CD14-positive monocyte (primary cell): ENCODE data around the gene HRH2. TPM values are rescaled to one million over a fixed set of nuclear protein-coding genes. Genes with fewer than 3 reads are reported as not detected.

Source experiments
- DNase-seq, 3 donors: peaks; one replicate each; pipeline ENCODE4 v3.0.0-alpha.2; 2011 to 2022
- H2AFZ ChIP-seq: 2 replicates; pipeline ENCODE4 v1.6.0; 2012; ENCODE audit warnings: mild to moderate bottlenecking, low read depth, low read length, inconsistent platforms; ENCODE audit not compliant: insufficient read depth, poor library complexity, severe bottlenecking
- H3K27ac ChIP-seq, 2 donors: 1 replicate in 1 of 2; 2 replicates in 1 of 2; pipeline ENCODE4 v1.5.1; 2012 to 2013; ENCODE audit warnings: low read length in 2 of 2, control low read depth in 1 of 2, inconsistent platforms in 1 of 2, low read depth in 1 of 2, mild to moderate bottlenecking in 1 of 2
- H3K27me3 ChIP-seq, 2 donors: one replicate each; pipeline versions ENCODE4 v1.6.0 to v1.6.1; 2011 to 2013; ENCODE audit warnings: low read length in 2 of 2; ENCODE audit not compliant: control insufficient read depth in 2 of 2, insufficient read depth in 2 of 2
- H3K36me3 ChIP-seq, 2 donors: replicated peaks in 1 of 2; 1 replicate in 1 of 2; 2 replicates in 1 of 2; pipeline versions ENCODE4 v1.5.1 to v1.6.1; 2012 to 2013; ENCODE audit warnings: low read length in 2 of 2, control low read depth in 1 of 2, inconsistent platforms in 1 of 2, mild to moderate bottlenecking in 1 of 2; ENCODE audit not compliant: insufficient read depth in 2 of 2, control insufficient read depth in 1 of 2
- H3K4me1 ChIP-seq, 2 donors: 1 replicate in 1 of 2; 2 replicates in 1 of 2; pipeline versions ENCODE4 v1.5.1 to v1.6.1; 2012 to 2013; ENCODE audit warnings: low read length in 2 of 2, control low read depth in 1 of 2, inconsistent platforms in 1 of 2, mild to moderate bottlenecking in 1 of 2, moderate library complexity in 1 of 2; ENCODE audit not compliant: insufficient read depth in 2 of 2, control insufficient read depth in 1 of 2
- H3K4me2 ChIP-seq: replicated peaks from 2 replicates; pipeline ENCODE3; 2012; ENCODE audit warnings: low read length, moderate library complexity, mild to moderate bottlenecking; ENCODE audit not compliant: poor library complexity, severe bottlenecking; ENCODE audit errors: extremely low read depth
- H3K4me3 ChIP-seq, 3 experiments: fragments of 200-600 bp in 1 of 3; sonication (generic) in 1 of 3; replicated peaks in 1 of 3; 1 replicate in 2 of 3; 2 replicates in 1 of 3; pipeline ENCODE4 v1.5.1; 2011 to 2013; ENCODE audit warnings: low read length in 3 of 3, mild to moderate bottlenecking in 3 of 3, control low read depth in 2 of 3, low read depth in 2 of 3, inconsistent platforms in 1 of 3, moderate library complexity in 1 of 3
- H3K79me2 ChIP-seq: 2 replicates; pipeline ENCODE4 v1.6.0; 2012; ENCODE audit warnings: mild to moderate bottlenecking, control low read depth, inconsistent platforms, low read length, moderate library complexity; ENCODE audit not compliant: insufficient read depth
- H3K9ac ChIP-seq: 2 replicates; pipeline ENCODE4 v1.6.0; 2017; ENCODE audit warnings: low read length, mild to moderate bottlenecking; ENCODE audit not compliant: insufficient read depth, poor library complexity, severe bottlenecking
- H3K9me3 ChIP-seq, 2 donors: replicated peaks in 1 of 2; 1 replicate in 1 of 2; 2 replicates in 1 of 2; pipeline versions ENCODE4 v1.5.1 to v1.6.1; 2012 to 2013; ENCODE audit warnings: low read length in 2 of 2, control low read depth in 1 of 2; ENCODE audit not compliant: control insufficient read depth in 1 of 2, insufficient read depth in 1 of 2
- H4K20me1 ChIP-seq: 2 replicates; pipeline ENCODE4 v1.6.0; 2012; ENCODE audit warnings: mild to moderate bottlenecking, low read length, control low read depth, moderate library complexity; ENCODE audit not compliant: insufficient read depth
- H3K27ac Mint-ChIP-seq, 7 donors: one replicate each; pipeline ENCODE4 v1.8.0; 2020; ENCODE audit warnings: mild to moderate bottlenecking in 7 of 7, mixed read lengths in 7 of 7, moderate library complexity in 6 of 7, inconsistent platforms in 2 of 7
- H3K27me3 Mint-ChIP-seq, 3 donors: one replicate each; pipeline ENCODE4 v1.8.0; 2021 to 2022; ENCODE audit warnings: low read depth in 3 of 3, mild to moderate bottlenecking in 3 of 3, mixed read lengths in 3 of 3, moderate library complexity in 3 of 3, inconsistent platforms in 1 of 3
- H3K36me3 Mint-ChIP-seq, 2 donors: one replicate each; pipeline ENCODE4 v1.8.0; 2020; ENCODE audit warnings: mixed read lengths in 2 of 2, inconsistent platforms in 1 of 2, mild to moderate bottlenecking in 1 of 2
- H3K4me1 Mint-ChIP-seq: one replicate; pipeline ENCODE4 v1.8.0; 2020; ENCODE audit warnings: mild to moderate bottlenecking, mixed read lengths
- H3K4me3 Mint-ChIP-seq, 2 donors: one replicate each; pipeline ENCODE4 v1.8.0; 2020; ENCODE audit warnings: mild to moderate bottlenecking in 2 of 2, mixed read lengths in 2 of 2, moderate library complexity in 1 of 2
- H3K9me3 Mint-ChIP-seq, 7 donors: one replicate each; pipeline ENCODE4 v1.8.0; 2020 to 2022; ENCODE audit warnings: mixed read lengths in 7 of 7, mild to moderate bottlenecking in 6 of 7, moderate library complexity in 6 of 7, inconsistent platforms in 2 of 7
- CTCF ChIP-seq: fragments of 200-600 bp; IDR thresholded peaks from one replicate; pipeline ENCODE4 v1.8.0; 2022; ENCODE audit warnings: antibody characterized with exemption, mild to moderate bottlenecking
- WGBS: methylation state at CpG from one replicate; pipeline ENCODE4 v1.1.5; 2013; ENCODE audit warnings: missing lambda C conversion rate; ENCODE audit not compliant: insufficient coverage; 5-methylcytosine and 5-hydroxymethylcytosine counted together
- intact Hi-C, 2 donors: fragments of 100-400 bp; cut with micrococcal nuclease; formaldehyde crosslinking; loops; one replicate each; pipeline versions ENCODE4 v1.15.0 to v1.15.1; 2023
- polyA plus RNA-seq, 3 donors: library from polyadenylated mRNA; depleted of rRNA in 1 of 3; unstranded in 2 of 3; stranded (reverse) in 1 of 3; fragments of 300-500 nt in 2 of 3; fragments of >200 nt in 1 of 3; fragmentation: Illumina TruSeq in 2 of 3; gene quantifications; 1 replicate in 2 of 3; 2 replicates in 1 of 3; pipeline ENCODE4 v1.2.3, GENCODE V29; 2012 to 2021

HRH2 gene
- polyA plus RNA-seq, 3 donors, result 10.6 to 71.7 (median 25.5) TPM

DNA sequence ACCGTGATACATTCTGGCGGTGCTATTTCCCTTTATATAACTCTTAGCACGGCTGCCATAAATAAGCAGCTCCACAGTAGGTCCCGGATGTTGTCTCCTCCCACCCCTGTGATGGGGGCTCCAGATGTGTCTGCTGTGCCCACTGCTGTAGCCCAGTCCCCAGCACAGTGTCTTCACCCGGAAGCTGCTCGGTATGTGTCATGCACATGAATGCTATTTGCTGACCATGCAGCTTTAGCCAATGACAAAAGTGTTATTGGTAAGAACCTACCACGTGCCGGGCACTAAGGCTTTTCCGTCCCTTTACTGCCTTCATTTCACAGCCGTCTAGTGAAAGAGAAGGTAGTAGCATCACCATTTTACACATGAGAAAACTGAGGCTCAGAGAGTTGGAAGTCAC, 20.2 kb downstream of the HRH2 start:
- H3K4me1 ChIP-seq, result peaks cover 82 to 85% of the 10 kb centered on the region in 2 donors
- peak overlapping the region; percentile 2 to 92 for H3K27ac ChIP-seq
- H3K36me3 ChIP-seq, result peaks cover 18 to 30% of the 10 kb centered on the region in 2 donors
- peaks cover 37 to 53% of the 10 kb centered on the region in 2 donors for H3K36me3 Mint-ChIP-seq
- no peak for DNase-seq
- H3K9ac ChIP-seq, result no peak overlapping the region
- TF ChIP-seq CTCF, result no peak
- H4K20me1 ChIP-seq, result peaks cover 93% of the 10 kb centered on the region
- H3K79me2 ChIP-seq, result peaks cover 100% of the 10 kb centered on the region
- no peaks in the 10 kb centered on the region for H3K27me3 ChIP-seq
- H3K4me3 ChIP-seq, result no peak overlapping the region
- WGBS, result 72% methylated on average over 7 of the region's 10 CpGs
- H3K27me3 Mint-ChIP-seq, result peaks cover 0 to 1% (median 0%) of the 10 kb centered on the region in 3 donors
- no peak overlapping the region for H3K4me2 ChIP-seq
- peak overlapping the region in 6 of 7 donors; percentile 25 to 84 (median 72) for H3K27ac Mint-ChIP-seq
- H3K9me3 ChIP-seq, result no peaks in the 10 kb centered on the region
- H3K4me3 Mint-ChIP-seq, result no peak overlapping the region
- H2AFZ ChIP-seq, result no peak overlapping the region
- intact Hi-C loops, result no loop called here
- H3K9me3 Mint-ChIP-seq, result peaks cover 0 to 2% (median 0%) of the 10 kb centered on the region in 7 donors
- H3K4me1 Mint-ChIP-seq, result peaks cover 89% of the 10 kb centered on the region

- Mint-ChIP-seq H3K9me3 (no peaks in the 10 kb centered on the region), H3K4me3 (no peak overlapping the region), H3K4me1 (peaks cover 78% of the 10 kb centered on the region), H3K27me3 (peaks cover 0 to 1% (median 0%) of the 10 kb centered on the region in 3 donors), H3K27ac (peak overlapping the region; percentile 51 to 86 (median 69)), H3K36me3 (peaks cover 48 to 63% of the 10 kb centered on the region in 2 donors)
- Histone ChIP-seq H3K79me2 (peaks cover 100% of the 10 kb centered on the region), H3K27ac (peak overlapping the region in 1 of 2 donors; percentile 92), H3K4me3 (no peak overlapping the region), H3K9me3 (no peaks in the 10 kb centered on the region), H2AFZ (no peak overlapping the region), H3K4me1 (peaks cover 70 to 72% of the 10 kb centered on the region in 2 donors), H3K27me3 (no peaks in the 10 kb centered on the region), H3K9ac (no peak overlapping the region), H4K20me1 (peaks cover 95% of the 10 kb centered on the region), H3K36me3 (peaks cover 29 to 43% of the 10 kb centered on the region in 2 donors), H3K4me2 (no peak overlapping the region)
- 97% methylated on average over 3 of the region's 3 CpGs for WGBS
- no peak for DNase-seq
- TF ChIP-seq CTCF, result no peak
- intact Hi-C loops, result no loop called here
Observed at GRCh38 chr5:175679411-175679810, 21.5 kb downstream of the HRH2 start.
